Melanocyte of skin (primary cell): Measurements from ENCODE around the gene ITPKA. TPM values are rescaled to one million over a fixed set of nuclear protein-coding genes. Genes with fewer than 3 reads are reported as not detected.

Experiments used
- small RNA-seq, 2 donors: library from RNA; depleted of rRNA; stranded (forward); fragments of <200 nt; gene quantifications; one replicate each; pipeline ENCODE3, GENCODE V24; 2012
- total RNA-seq, 2 donors: library from RNA; depleted of rRNA; stranded (reverse); fragments of >200 nt; gene quantifications; 2 replicates each; pipeline ENCODE4 v1.2.3, GENCODE V29; 2012

ITPKA gene
- total RNA-seq = under 1 TPM; 0.34 to 0.67 TPM

DNA sequence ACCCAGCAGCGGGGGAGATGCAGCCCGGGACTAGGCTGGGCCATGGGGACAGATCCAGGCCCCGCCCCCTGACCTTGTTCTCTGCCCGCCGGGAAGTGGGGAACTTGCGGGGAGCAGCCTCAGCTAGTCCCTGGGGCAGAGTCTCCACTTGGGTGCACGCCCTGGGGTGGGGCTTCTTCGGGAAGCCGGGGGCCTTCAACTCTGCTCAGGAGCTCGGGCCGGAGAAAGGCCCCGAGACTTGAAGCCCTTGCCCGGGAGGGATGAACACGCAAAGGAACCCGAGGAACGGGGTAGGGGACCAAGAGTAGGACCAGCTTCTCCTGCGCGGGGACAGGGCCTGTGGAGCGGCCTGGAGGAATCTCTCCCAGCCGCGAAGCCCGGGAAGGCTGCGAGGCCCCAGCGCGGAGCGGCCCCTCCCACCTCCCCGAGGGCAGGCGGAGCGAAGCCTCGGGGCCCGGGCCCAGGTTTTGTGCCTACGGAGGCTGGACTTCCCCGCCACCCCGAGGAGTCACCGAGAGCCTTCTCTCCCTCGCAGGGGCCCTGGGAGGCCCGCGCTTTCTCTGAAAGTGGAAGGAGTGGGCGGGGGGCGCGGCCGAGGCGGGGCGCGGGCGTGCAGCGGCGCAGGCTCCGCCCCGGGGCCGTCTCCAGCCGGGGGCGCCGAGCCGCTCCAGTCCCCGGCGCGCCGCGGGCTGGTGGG lies at the start of gene ITPKA:
Gene ITPKA (plus strand): TSS at position 670 of the 697 bp plus-strand sequence. CDS start 54 bp downstream, outside the sequence.

DNA sequence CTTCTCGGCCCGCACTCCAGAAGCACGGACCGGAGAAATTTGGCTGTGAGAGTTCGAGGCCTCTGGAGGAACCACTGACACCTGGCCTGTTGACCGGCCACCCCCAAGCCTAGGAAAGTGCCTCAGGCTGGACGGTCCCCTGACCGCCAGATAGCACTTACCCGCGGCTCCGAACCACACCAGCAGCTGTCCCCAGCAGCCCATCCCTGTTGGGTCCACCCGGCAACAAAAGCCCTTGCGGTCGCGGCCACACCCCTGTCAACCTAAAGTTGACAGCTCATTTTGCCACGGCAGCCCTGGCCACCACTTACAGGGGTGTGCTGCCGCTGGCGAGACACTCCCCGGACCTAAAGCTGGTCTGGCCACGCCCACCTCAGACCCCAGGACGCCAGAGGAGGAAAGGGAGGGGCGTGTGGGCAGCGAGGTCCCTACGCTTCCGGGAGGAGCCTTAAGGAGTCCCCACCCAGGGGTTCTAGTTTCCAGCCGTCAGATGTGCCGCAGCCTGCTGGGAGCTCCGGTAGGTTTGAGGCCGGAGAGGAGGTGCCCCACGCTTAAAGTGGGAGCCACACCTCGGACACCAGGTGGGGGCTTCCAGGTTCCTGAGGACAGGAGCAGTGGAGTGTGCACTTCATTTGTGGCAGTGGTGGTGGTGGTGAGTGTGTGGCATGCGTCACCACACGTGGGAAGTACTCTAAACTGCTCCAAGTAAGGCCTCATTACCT lies 20.0 kb downstream of the ITPKA start, which contains the start of gene LTK:
Gene LTK (minus strand): TSS at position 322 of the 722 bp plus-strand sequence. CDS start 118 bp downstream, at position 204.

Small RNAs within 50 kb of the gene (small RNA-seq; reads per million reads assigned to genes)
- gene RNU6-1169P = 0 reads per million in 2 donors

Other genes with a start within 250 kb of the ITPKA start
- gene OIP5, start 161.3 kb upstream of the ITPKA start, total RNA-seq = 10 to 100 TPM in 1 of 2 donors, 1 to 10 TPM in 1; 9.6 to 26.0 TPM
- gene NUSAP1, start 161.0 kb upstream of the ITPKA start, total RNA-seq = 100 to 1,000 TPM in 1 of 2 donors, 10 to 100 TPM in 1; 73.3 to 114 TPM
- gene NDUFAF1, start 91.4 kb upstream of the ITPKA start, total RNA-seq = 10 to 100 TPM; 23.4 to 30.6 TPM
- gene RTF1, start 76.8 kb upstream of the ITPKA start, total RNA-seq = 10 to 100 TPM; 26.8 to 29.3 TPM
- gene LTK, start 20.0 kb downstream of the ITPKA start, total RNA-seq = under 1 TPM in 1 of 2 donors, not detected in 1; 0.34 TPM
- 10 to 100 TPM; 14.5 to 38.0 TPM for gene RPAP1, start 50.4 kb downstream of the ITPKA start, total RNA-seq
- gene TYRO3, start 65.3 kb downstream of the ITPKA start, total RNA-seq = 10 to 100 TPM in 1 of 2 donors, 1 to 10 TPM in 1; 9.6 to 21.6 TPM
- 10 to 100 TPM; 42.0 to 44.6 TPM for gene MGA, start 166.5 kb downstream of the ITPKA start, total RNA-seq